Measurements from ENCODE around the gene MFRP. TPM values are rescaled to one million over a fixed set of nuclear protein-coding genes. Genes with fewer than 3 reads are reported as not detected.

Gene MFRP
- total RNA-seq, 1 donor from 2014 or later: not detected

DNA sequence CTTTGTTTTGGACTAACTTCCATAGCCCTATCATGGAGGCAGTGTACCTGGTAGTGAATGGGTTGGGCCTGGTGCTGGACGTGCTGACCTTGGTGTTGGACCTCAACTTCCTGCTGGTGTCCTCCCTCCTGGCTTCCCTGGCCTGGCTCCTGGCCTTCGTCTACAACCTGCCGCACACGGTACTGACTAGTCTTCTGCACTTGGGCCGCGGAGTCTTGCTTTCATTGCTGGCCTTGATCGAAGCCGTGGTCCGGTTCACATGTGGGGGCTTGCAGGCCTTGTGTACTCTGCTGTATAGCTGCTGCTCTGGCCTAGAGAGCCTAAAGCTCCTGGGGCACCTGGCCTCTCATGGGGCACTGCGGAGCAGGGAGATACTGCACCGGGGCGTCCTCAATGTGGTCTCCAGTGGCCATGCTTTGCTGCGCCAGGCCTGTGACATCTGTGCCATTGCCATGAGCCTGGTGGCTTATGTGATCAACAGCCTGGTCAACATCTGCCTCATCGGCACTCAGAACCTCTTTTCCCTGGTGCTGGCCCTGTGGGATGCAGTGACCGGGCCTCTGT lies 11.3 kb downstream of the MFRP start:
- Mint-ChIP-seq H3K27me3 (ENCODE audit: low read depth, unreplicated experiment) (peaks cover 2% of the 10 kb centered on the region), H3K9me3 (ENCODE audit: unreplicated experiment) (no peaks in the 10 kb centered on the region), H3K4me3 (ENCODE audit: unreplicated experiment) (peak overlapping the region; percentile 100), H3K27ac (ENCODE audit: unreplicated experiment) (peak overlapping the region; percentile 99), H3K4me1 (ENCODE audit: low read depth, unreplicated experiment) (peaks cover 15% of the 10 kb centered on the region), H3K36me3 (ENCODE audit: low read depth, unreplicated experiment) (peaks cover 4% of the 10 kb centered on the region)
- Histone ChIP-seq H3K9me3 (ENCODE audit: insufficient read depth, low read depth, low read length) (no peaks in the 10 kb centered on the region), H3K4me2 (ENCODE audit: low read length) (peak overlapping the region; percentile 92), H4K20me1 (ENCODE audit: insufficient read depth, low read length) (peaks cover 9% of the 10 kb centered on the region), H3K27ac (ENCODE audit: low read depth, low read length) (no peak overlapping the region), H3K27me3 (ENCODE audit: insufficient read depth, low read length) (no peaks in the 10 kb centered on the region), H3K4me3 (ENCODE audit: insufficient read depth, low read depth, low read length) (peak overlapping the region; percentile 89), H3K4me1 (ENCODE audit: insufficient read depth, low read length) (peaks cover 38% of the 10 kb centered on the region), H3K9ac (ENCODE audit: low read length) (peak overlapping the region; percentile 93), H3K36me3 (ENCODE audit: insufficient read depth, low read length) (no peaks in the 10 kb centered on the region), H2AFZ (ENCODE audit: low read depth, low read length) (peak overlapping the region; percentile 71), H3K79me2 (ENCODE audit: insufficient read depth, low read length) (peaks cover 32% of the 10 kb centered on the region)
- TF ChIP-seq EZH2 (IDR thresholded peaks at IDR 0.05; ENCODE audit: insufficient read depth, low read length): no peak
- TF ChIP-seq, protein P1, sequence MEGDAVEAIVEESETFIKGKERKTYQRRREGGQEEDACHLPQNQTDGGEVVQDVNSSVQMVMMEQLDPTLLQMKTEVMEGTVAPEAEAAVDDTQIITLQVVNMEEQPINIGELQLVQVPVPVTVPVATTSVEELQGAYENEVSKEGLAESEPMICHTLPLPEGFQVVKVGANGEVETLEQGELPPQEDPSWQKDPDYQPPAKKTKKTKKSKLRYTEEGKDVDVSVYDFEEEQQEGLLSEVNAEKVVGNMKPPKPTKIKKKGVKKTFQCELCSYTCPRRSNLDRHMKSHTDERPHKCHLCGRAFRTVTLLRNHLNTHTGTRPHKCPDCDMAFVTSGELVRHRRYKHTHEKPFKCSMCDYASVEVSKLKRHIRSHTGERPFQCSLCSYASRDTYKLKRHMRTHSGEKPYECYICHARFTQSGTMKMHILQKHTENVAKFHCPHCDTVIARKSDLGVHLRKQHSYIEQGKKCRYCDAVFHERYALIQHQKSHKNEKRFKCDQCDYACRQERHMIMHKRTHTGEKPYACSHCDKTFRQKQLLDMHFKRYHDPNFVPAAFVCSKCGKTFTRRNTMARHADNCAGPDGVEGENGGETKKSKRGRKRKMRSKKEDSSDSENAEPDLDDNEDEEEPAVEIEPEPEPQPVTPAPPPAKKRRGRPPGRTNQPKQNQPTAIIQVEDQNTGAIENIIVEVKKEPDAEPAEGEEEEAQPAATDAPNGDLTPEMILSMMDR (IDR thresholded peaks at IDR 0.05; ENCODE audit: insufficient read depth, low read depth, low read length): no peak
- FAIRE-seq (no peak), DNase-seq (ENCODE audit: low read depth) (no peak)

DNA sequence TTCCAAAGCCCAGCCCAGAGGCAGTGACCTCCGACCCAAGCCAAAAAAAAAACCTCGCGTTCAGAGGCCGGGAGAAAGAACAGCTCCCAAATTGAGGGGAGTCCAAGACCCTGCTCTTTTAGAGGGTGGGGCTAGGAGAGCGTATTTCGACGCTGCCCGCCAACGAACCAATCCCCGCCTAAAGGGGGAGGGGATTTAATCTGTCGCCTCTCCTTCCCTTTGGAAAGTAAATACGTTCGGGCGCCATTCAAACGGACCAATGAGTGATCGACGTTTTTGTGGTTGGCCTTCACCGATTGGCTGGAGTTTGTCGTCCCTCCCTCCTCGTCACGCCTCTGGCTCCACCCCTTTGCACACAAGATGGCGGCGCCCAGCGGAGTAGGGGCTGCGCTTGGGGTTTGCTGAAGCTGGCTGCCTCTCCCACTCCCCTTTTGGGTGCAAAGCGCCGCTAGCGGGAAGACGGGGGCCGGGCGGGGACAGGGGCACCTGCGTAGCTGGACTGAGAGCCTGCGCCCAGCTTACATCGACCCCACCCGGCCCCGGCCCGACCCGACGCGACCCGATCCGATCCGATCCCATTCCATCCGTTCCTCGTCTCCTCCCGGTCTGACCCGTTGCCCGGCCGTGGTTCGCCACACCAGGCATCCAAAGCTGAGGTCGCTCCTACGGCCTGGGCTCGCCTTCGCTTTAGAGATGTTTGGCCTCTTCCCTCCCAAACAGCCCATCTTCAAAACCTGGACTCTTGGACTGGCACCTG lies 12.2 kb downstream of the MFRP start, which contains the start of gene RNF26:
TSS of gene RNF26 (plus strand) at position 354 of the 757 bp plus-strand sequence. CDS start 596 bp downstream, outside the sequence.
- Histone ChIP-seq H2AFZ (ENCODE audit: low read depth, low read length) (peak within 1 kb of the TSS; percentile 71), H3K27me3 (ENCODE audit: insufficient read depth, low read length) (no peaks in the 10 kb centered on the region), H3K4me2 (ENCODE audit: low read length) (peak within 1 kb of the TSS; percentile 92), H4K20me1 (ENCODE audit: insufficient read depth, low read length) (peaks cover 9% of the 10 kb centered on the region), H3K4me3 (ENCODE audit: insufficient read depth, low read depth, low read length) (peak within 1 kb of the TSS; percentile 89), H3K9ac (ENCODE audit: low read length) (peak within 1 kb of the TSS; percentile 93), H3K27ac (ENCODE audit: low read depth, low read length) (peak within 1 kb of the TSS; percentile 87), H3K4me1 (ENCODE audit: insufficient read depth, low read length) (peaks cover 33% of the 10 kb centered on the region), H3K36me3 (ENCODE audit: insufficient read depth, low read length) (no peaks in the 10 kb centered on the region), H3K9me3 (ENCODE audit: insufficient read depth, low read depth, low read length) (no peaks in the 10 kb centered on the region), H3K79me2 (ENCODE audit: insufficient read depth, low read length) (peaks cover 32% of the 10 kb centered on the region)
- peak within 1 kb of the TSS; percentile 99 for H3K27ac Mint-ChIP-seq (ENCODE audit: unreplicated experiment)
- FAIRE-seq (peak; percentile 99), DNase-seq (ENCODE audit: low read depth) (peak; percentile 94)
- H3K9me3 Mint-ChIP-seq (ENCODE audit: unreplicated experiment): no peaks in the 10 kb centered on the region
- peaks cover 2% of the 10 kb centered on the region for H3K27me3 Mint-ChIP-seq (ENCODE audit: low read depth, unreplicated experiment)
- no peak for TF ChIP-seq EZH2 (IDR thresholded peaks at IDR 0.05; ENCODE audit: insufficient read depth, low read length)
- TF ChIP-seq, protein P1 (IDR thresholded peaks at IDR 0.05; ENCODE audit: insufficient read depth, low read depth, low read length): no peak
- H3K4me1 Mint-ChIP-seq (ENCODE audit: low read depth, unreplicated experiment): peaks cover 15% of the 10 kb centered on the region
- H3K36me3 Mint-ChIP-seq (ENCODE audit: low read depth, unreplicated experiment): peaks cover 4% of the 10 kb centered on the region
- peak within 1 kb of the TSS; percentile 100 for H3K4me3 Mint-ChIP-seq (ENCODE audit: unreplicated experiment)

All from astrocyte (in vitro differentiated cells and primary cell).